ENCODE data around the gene SNAI3.

SNAI3 gene

GRCh38 chr16:88703486-88704309 is 17.4 kb upstream of the SNAI3 start:
- peak; percentile 69 for DNase-seq

GRCh38 chr16:88702371-88703210 is 16.3 kb upstream of the SNAI3 start:
- DNase-seq: no peak

- DNase-seq: no peak
Measured at GRCh38 chr16:88701581-88702370, 15.5 kb upstream of the SNAI3 start.

GRCh38 chr16:88700636-88701482 is 14.6 kb upstream of the SNAI3 start:
- DNase-seq: peak; percentile 87

- DNase-seq: no peak
Measured at GRCh38 chr16:88700322-88700635, 14.0 kb upstream of the SNAI3 start.

DNA sequence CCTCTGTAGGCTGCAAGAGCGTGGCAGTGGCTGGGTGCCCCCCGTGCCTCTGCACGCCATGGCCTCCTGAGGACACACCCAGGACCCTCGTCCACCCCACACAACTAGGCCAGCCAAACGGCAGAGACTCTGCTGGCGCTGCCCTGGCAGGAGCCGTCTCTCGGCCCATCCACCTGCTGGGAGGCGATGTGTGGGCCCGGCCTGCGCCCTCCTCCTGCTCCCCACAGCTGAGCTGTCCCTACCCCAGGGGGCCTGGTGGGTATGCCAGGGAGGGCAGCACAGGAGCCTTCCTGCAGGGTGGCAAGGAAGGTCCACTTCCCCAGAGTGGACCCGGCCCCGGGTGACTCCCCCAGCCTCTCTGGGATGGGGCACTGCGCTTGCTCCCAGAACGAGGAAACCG is 12.9 kb upstream of the SNAI3 start:
- DNase-seq: no peak

DNA sequence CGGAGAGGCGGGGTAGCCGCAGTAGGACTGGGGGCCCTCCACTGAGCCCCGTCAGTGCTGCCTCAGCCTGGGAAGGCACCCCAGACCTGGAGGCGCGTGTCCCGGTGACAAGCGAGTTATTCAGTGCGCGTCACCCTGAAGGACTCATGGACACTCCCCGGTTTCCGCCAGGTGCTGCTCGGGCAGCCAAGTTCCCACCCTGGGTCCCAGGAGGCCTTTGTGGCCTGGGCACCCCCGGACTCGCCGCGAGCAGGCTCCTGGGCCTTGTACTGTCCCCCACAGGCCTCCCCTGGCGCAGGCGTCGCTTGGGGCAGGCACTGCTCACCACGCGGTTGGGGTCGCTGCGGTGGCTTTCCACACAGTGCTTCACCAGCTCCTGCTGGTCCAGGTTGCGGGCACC is 12.3 kb upstream of the SNAI3 start:
- DNase-seq: no peak

DNA sequence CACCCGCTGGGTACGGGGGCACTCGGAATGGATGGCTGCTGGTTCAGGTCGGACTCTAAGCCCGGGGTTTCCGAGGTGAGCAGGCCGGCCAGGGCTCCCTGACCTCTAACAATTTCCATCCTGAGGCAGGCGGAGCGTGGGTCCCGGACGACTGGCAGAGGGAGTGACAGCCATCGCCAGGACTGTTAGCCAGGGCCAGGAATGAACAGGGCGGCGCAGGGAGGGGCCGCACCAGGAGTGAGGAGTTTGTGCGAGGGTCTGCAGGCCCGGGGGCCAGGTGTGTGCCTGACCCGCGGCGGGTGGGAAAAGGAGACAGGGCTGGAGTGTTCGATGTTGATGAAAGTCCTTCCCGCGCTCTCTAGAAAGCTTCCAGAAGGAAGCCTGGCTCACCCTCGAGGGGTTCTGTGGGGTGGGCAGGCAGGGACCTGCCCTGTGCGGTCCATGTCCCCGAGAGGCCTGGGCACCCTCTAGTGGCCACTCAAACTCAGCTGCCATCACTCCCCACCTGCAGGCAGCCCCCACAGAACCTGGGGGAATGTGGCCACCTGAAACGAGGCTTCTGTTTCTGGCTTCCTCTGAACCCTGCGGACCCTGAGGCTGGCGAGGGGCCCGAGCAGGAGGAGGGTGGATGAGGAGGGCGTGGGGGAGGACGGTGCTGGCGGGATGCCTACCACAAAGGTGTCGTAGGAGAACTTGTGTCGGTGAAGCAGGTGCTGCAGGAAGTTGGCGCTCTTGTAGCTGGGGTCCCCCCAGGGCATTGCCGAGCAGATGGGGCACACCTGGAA is 11.7 kb upstream of the SNAI3 start:
- DNase-seq: no peak

DNA sequence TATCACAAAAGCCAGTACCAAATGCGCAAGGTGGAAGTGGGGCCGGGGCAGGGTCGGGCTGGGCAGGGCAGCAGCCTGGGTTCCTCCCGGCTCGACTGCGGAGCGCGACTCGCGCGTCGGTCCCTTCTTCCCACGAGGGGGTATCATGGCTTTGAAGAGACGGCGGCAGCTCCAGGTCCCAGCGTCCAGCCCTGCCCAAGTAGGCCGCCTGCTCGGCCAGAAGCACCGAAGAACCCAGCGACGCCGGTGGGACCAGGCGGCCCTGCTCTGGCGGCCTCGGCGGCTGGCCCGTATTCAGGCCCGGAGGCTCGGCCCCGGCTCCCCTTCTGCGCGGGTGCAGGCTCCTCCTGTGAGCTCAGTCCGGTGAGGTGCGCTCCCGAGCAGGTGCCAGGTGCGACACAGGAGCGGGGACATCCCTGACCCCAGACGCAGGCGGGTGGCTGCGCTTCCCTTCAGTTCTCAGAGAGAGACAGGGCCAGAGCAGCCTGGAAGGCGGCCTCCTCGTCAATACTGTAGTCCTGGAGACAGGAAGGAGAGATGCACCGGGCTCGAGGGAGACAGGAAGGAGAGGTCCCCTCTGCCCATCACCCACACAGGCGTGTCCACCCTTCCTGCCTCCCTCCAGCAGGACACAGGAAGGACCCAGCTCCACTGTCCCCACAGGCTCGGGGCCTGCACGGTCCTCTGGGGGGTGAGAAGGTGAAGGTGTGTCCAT is 11.0 kb upstream of the SNAI3 start:
- DNase-seq: no peak

GRCh38 chr16:88696441-88696840 is 10.1 kb upstream of the SNAI3 start:
- no peak for DNase-seq

- DNase-seq: no peak
Measured at GRCh38 chr16:88695753-88696152, 9.4 kb upstream of the SNAI3 start.

DNA sequence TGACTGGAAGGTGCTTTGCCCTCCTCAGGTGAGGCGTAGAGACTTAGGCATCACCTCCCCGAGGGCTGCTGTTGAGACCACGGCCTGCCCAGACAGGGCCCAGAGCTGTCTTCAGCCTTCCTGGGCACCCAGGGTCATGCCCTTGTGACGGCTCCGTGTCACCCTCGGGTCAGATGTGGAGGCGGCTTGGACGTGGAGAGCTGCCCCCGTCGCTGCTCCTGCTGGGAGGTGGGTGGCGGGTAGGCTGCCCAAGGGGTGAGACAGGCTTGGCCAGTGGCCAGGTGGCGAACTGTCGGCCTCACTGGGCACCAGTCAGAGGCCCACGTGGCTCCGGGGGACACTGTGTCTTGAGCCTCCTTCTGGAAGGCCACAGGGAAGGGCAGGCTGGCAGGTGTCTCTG is 8.9 kb upstream of the SNAI3 start:
- no peak for DNase-seq

GRCh38 chr16:88694221-88695087 is 8.1 kb upstream of the SNAI3 start:
- no peak for DNase-seq

DNA sequence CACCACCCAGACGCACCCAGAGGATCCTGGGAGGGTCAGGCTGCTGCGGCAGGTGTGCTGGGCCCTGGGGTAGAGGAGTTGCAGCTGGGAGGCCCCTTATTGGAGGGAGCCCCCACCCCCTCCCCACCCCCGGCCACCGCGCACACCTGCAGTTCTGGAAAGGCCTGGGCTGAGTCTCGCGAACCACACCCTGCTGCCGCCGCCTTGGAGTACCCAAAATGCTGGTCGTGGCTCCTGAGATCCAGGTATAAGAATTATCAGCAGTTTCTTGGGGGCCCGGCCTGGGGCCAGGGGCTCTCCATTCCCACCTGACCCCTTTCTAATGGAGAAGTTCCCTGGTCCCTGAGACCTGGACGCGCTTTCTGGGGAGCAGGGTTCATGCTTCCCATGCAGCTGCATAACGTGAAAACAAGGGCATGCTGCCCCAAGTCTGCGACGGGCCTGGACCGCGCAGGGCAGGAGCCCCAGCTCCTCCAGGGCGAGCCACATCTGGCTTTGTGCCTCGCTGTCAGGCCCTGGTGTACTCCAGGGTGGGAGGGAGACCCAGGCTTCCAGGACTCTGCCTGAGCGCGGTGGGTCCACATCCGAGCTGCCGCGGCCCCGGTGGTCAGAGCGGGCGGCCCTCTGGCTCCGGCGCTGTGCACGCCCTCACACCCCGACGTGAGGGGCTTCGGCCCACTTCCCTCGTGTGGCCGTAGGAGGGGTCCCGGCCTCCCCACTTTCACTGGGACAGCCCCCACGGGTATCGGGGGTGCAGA is 7.3 kb upstream of the SNAI3 start:
- DNase-seq: no peak

DNA sequence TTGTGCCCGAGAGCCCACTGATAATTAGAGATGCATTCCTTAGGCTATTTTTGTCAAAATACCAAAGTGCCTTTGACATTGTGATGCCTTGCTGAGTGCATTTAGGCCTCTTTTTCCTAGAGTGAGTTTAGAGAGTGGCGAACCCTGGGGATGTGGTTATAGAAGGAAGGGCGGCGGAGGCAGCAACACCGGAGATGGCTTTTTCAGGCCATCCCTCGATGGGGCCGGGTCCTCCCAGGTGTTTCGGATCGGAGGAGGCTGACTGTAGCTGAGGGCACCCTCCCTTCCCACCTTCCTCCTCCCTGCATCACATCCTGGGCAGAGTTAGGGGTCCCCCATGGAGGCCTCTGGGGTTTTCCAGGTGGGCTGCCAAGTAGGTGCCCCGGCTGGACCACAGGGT is 6.6 kb upstream of the SNAI3 start:
- no peak for DNase-seq

DNA sequence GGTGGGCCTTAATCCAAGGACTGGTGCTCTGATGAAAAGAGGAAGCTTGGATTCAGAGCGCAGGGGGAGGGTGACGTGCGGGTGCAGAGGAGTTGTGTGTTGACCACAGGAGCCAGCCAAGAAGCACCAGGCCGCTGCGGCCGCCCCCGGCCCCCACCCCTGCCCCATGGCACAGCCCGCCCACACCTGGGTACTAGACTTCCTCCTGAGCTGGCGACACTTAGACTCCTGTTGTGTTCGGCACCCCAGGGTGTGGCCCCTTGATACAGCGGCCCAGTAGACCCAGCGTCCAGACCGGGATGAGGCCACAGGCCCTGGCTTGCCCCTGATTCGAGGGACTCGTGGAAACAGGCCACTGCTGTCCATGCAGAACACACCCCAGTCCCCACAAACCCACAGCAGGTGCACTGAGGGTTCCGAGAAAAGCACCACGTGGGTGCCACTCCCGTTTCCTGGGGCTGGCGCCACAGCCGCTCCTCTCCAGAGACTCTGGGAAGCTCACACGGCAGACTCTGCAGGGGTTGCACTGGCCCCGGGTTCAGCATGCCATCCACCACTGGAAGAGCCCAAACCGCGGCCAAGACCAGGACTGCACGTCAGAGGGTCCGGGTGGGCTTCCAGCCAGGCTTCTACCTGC is 5.7 kb upstream of the SNAI3 start:
- DNase-seq: peak; percentile 48

DNA sequence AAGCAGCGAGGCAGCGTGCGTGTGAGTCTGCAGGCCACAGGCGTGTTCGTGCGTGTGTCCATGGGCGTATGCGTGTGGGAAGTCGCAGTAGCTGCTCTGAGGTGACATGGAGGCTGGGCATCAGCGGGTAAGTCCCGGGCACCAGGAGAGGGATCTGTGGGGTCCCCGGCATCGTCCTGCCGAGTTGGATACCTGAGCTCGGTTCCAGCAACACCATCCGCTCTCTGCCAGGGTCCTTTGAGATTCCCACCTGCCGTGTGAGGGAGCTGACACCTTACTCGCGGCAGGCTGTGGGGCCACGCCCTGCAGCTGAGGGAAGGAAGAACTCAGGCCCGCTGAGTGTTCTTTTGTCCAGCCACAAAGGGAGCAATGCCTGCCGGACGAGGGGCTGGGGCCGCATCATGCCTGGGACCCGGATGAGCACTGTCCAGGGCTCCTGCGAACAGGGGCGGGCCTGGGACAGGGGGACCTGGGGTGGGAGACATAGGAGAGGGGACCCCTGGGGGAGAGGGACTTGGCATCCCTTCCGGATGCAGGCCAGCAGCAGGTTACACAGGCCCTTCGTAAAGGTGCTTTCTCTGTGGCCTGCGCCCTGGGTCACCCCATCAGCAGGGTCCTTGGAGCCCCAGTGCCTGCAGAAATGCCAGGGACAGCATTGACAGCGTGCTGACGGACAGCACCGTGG is 5.0 kb upstream of the SNAI3 start:
- no peak for DNase-seq
